WTC11 (cell line): ENCODE results near the gene KANK4. TPM values are rescaled to one million over a fixed set of nuclear protein-coding genes. Genes with fewer than 3 reads are reported as not detected.

ENCODE experiments used
- ATAC-seq: fragments of 200-7000 bp; cut with Tn5 transposase; 2 replicates; pipeline ENCODE4 v1.10.0; 2021; ENCODE audit warnings: mild to moderate bottlenecking, moderate library complexity
- CTCF ChIA-PET: fragments of 300-600 bp; sonication (Branson Sonifier 250); formaldehyde crosslinking; loops from one replicate; lab custom pipeline; 2021; ENCODE audit warnings: antibody characterized with exemption; lab: Charles Lee
- POLR2A ChIA-PET: fragments of 350-600 bp; sonication (Branson Sonifier 250); formaldehyde crosslinking; loops from one replicate; lab custom pipeline; 2021; ENCODE audit warnings: antibody characterized with exemption; lab: Charles Lee
- DNase-seq: peaks from one replicate; pipeline ENCODE4 v3.0.0; 2021; ENCODE audit warnings: low spot score
- H3K27ac Mint-ChIP-seq: 2 replicates; pipeline ENCODE4 v1.8.0; 2021; ENCODE audit warnings: mixed read lengths
- H3K27me3 Mint-ChIP-seq: 2 replicates; pipeline ENCODE4 v1.8.0; 2021; ENCODE audit warnings: low read depth, mild to moderate bottlenecking, moderate library complexity, mixed read lengths
- H3K36me3 Mint-ChIP-seq: 2 replicates; pipeline ENCODE4 v1.8.0; 2021; ENCODE audit warnings: mixed read lengths
- H3K4me1 Mint-ChIP-seq: 2 replicates; pipeline ENCODE4 v1.8.0; 2022; ENCODE audit warnings: mixed read lengths
- H3K4me3 Mint-ChIP-seq: 2 replicates; pipeline ENCODE4 v1.8.0; 2021; ENCODE audit warnings: mild to moderate bottlenecking, moderate library complexity, mixed read lengths
- H3K9me3 Mint-ChIP-seq: 2 replicates; pipeline ENCODE4 v1.8.0; 2021; ENCODE audit warnings: mixed read lengths
- CBFB ChIP-seq: sonication (generic); formaldehyde crosslinking; IDR thresholded peaks from 2 replicates; pipeline ENCODE4 v1.8.1; 2022; ENCODE audit warnings: mild to moderate bottlenecking, low read depth, missing genetic modification reagents
- ELF4 ChIP-seq: sonication (generic); formaldehyde crosslinking; IDR thresholded peaks from 2 replicates; pipeline ENCODE4 v1.8.1; 2022; ENCODE audit warnings: low read depth, mild to moderate bottlenecking, moderate library complexity, missing genetic modification reagents
- FOXK1 ChIP-seq: sonication (generic); formaldehyde crosslinking; IDR thresholded peaks from 2 replicates; pipeline ENCODE4 v1.8.0; 2022; ENCODE audit warnings: mild to moderate bottlenecking, moderate library complexity, missing genetic modification reagents
- GABPB1 ChIP-seq: sonication (generic); formaldehyde crosslinking; IDR thresholded peaks from 2 replicates; pipeline ENCODE4 v1.8.1; 2023; ENCODE audit warnings: mild to moderate bottlenecking, missing genetic modification reagents
- JAZF1 ChIP-seq: fragments of 250-450 bp; sonication (Bioruptor Pico); IDR thresholded peaks from 2 replicates; pipeline ENCODE4 v1.9.0; 2021; ENCODE audit warnings: moderate library complexity, mild to moderate bottlenecking, inconsistent platforms
- OVOL2 ChIP-seq: fragments of 250-450 bp; sonication (Bioruptor Pico); IDR thresholded peaks from 2 replicates; pipeline ENCODE4 v1.9.0; 2021; ENCODE audit warnings: mild to moderate bottlenecking, borderline replicate concordance
- RELA ChIP-seq: sonication (generic); formaldehyde crosslinking; IDR thresholded peaks from 2 replicates; pipeline ENCODE4 v1.8.1; 2022; ENCODE audit warnings: missing genetic modification reagents, mild to moderate bottlenecking, borderline replicate concordance
- ZBTB21 ChIP-seq: sonication (generic); formaldehyde crosslinking; IDR thresholded peaks from 2 replicates; pipeline ENCODE4 v1.8.1; 2023; ENCODE audit warnings: mild to moderate bottlenecking, missing genetic modification reagents, borderline replicate concordance
- ZNF138 ChIP-seq: sonication (generic); formaldehyde crosslinking; conservative IDR thresholded peaks from 2 replicates; pipeline ENCODE4 v1.8.1; 2022; ENCODE audit warnings: mild to moderate bottlenecking, moderate library complexity, missing genetic modification reagents
- ZNF317 ChIP-seq: sonication (generic); formaldehyde crosslinking; IDR thresholded peaks from 2 replicates; pipeline ENCODE4 v1.8.1; 2023; ENCODE audit warnings: low read depth, mild to moderate bottlenecking, moderate library complexity, missing genetic modification reagents, borderline replicate concordance
- ZNF416 ChIP-seq: fragments of 250-450 bp; sonication (Bioruptor Pico); IDR thresholded peaks from 2 replicates; pipeline ENCODE4 v1.9.0; 2021; ENCODE audit warnings: mild to moderate bottlenecking, inconsistent platforms
- ZNF423 ChIP-seq: fragments of 250-450 bp; sonication (Bioruptor Pico); IDR thresholded peaks from 2 replicates; pipeline ENCODE4 v2.1.2; 2022; ENCODE audit warnings: mild to moderate bottlenecking, moderate library complexity
- total RNA-seq: library from RNA; stranded (reverse); gene quantifications from 3 replicates; pipeline ENCODE4 v1.2.3, GENCODE V29; 2021
- TF ChIP-seq, protein P1 (sequence below): sonication (generic); formaldehyde crosslinking; IDR thresholded peaks from 2 replicates; pipeline ENCODE4 v1.8.1; 2022; ENCODE audit warnings: mild to moderate bottlenecking, moderate library complexity, missing genetic modification reagents
- TF ChIP-seq, protein P2 (sequence below): fragments of 250-450 bp; sonication (Bioruptor Pico); IDR thresholded peaks from 2 replicates; pipeline ENCODE4 v1.9.0; 2021; ENCODE audit warnings: mild to moderate bottlenecking
- TF ChIP-seq, protein P3 (sequence below): sonication (generic); formaldehyde crosslinking; IDR thresholded peaks from 2 replicates; pipeline ENCODE4 v1.8.0; 2022; ENCODE audit warnings: mild to moderate bottlenecking, missing genetic modification reagents
- TF ChIP-seq, protein P4 (sequence below): sonication (generic); formaldehyde crosslinking; IDR thresholded peaks from 2 replicates; pipeline ENCODE4 v1.8.0; 2023; ENCODE audit warnings: missing genetic modification reagents, mild to moderate bottlenecking, borderline replicate concordance
- TF ChIP-seq, protein P5 (sequence below): sonication (generic); formaldehyde crosslinking; IDR thresholded peaks from 2 replicates; pipeline ENCODE4 v1.8.0; 2022; ENCODE audit warnings: mild to moderate bottlenecking, missing genetic modification reagents
- TF ChIP-seq, protein P6 (sequence below): sonication (generic); formaldehyde crosslinking; IDR thresholded peaks from 2 replicates; pipeline ENCODE4 v1.8.0; 2022; ENCODE audit warnings: mild to moderate bottlenecking, missing genetic modification reagents

The KANK4 gene
- total RNA-seq, 1 experiment from 2014 or later: 0.35 TPM

DNA sequence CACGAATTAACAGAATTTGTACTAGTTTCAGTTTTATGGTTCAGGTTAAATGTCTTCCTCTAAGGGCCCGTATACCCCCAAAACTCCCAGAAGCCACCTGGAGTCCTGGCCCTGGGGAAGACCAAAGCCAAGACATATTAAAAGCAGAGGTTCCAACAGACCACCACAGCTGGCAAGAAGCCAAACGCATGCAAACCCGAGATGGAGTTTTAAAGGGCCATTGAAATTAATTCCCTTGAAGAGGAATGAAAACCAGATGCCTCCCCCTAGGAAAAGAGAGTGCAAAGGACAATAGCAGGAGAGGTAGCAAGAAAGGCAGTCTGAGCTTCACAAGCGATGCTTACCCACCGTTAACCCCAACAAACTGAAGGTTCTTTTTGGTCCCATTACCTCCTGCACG lies 48.1 kb downstream of the KANK4 start (continued):
- TF ChIP-seq RELA (CRISPR knock-in tag) (no peak), ELF4 (CRISPR knock-in tag) (no peak), GABPB1 (CRISPR knock-in tag) (no peak), ZNF317 (CRISPR knock-in tag) (no peak)
- TF ChIP-seq, protein P1, sequence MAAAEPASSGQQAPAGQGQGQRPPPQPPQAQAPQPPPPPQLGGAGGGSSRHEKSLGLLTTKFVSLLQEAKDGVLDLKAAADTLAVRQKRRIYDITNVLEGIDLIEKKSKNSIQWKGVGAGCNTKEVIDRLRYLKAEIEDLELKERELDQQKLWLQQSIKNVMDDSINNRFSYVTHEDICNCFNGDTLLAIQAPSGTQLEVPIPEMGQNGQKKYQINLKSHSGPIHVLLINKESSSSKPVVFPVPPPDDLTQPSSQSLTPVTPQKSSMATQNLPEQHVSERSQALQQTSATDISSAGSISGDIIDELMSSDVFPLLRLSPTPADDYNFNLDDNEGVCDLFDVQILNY (CRISPR knock-in tag): no peak

DNA sequence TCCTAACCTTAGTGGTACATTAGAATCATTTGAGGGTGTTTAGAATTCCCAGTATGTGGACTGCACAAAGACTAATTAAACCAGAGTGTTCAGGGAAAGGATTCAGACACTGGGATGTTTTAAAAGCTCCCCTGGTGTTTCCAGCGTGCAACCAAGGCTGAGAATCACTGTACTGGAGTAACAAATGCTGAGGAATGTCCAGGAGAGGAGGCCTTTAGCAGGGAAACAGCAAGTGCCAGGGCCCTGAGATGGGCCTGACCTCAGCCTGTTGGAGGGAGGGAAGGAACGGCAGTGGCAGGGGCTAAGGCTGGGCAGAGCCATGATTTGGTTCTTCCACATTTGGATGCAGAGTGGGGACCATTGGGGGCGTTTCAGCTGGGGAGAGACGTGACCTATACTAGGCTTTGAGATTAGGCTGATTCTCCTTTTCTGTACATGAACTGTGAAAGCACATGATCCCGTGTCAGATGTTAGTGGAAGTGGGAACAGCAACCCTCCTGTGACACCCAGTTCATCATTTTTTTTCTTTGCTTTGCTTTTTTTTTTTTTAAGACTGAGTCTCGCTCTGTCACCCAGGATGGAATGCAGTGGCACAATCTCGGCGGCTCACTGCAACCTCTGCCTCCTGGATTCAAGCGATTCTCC lies 49.3 kb downstream of the KANK4 start:
- CTCF ChIA-PET: no interaction called here
- H3K4me1 Mint-ChIP-seq: peaks cover 29% of the 10 kb centered on the region
- TF ChIP-seq, protein P2, sequence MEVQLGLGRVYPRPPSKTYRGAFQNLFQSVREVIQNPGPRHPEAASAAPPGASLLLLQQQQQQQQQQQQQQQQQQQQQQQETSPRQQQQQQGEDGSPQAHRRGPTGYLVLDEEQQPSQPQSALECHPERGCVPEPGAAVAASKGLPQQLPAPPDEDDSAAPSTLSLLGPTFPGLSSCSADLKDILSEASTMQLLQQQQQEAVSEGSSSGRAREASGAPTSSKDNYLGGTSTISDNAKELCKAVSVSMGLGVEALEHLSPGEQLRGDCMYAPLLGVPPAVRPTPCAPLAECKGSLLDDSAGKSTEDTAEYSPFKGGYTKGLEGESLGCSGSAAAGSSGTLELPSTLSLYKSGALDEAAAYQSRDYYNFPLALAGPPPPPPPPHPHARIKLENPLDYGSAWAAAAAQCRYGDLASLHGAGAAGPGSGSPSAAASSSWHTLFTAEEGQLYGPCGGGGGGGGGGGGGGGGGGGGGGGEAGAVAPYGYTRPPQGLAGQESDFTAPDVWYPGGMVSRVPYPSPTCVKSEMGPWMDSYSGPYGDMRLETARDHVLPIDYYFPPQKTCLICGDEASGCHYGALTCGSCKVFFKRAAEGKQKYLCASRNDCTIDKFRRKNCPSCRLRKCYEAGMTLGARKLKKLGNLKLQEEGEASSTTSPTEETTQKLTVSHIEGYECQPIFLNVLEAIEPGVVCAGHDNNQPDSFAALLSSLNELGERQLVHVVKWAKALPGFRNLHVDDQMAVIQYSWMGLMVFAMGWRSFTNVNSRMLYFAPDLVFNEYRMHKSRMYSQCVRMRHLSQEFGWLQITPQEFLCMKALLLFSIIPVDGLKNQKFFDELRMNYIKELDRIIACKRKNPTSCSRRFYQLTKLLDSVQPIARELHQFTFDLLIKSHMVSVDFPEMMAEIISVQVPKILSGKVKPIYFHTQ (CRISPR knock-in tag): no peak

DNA sequence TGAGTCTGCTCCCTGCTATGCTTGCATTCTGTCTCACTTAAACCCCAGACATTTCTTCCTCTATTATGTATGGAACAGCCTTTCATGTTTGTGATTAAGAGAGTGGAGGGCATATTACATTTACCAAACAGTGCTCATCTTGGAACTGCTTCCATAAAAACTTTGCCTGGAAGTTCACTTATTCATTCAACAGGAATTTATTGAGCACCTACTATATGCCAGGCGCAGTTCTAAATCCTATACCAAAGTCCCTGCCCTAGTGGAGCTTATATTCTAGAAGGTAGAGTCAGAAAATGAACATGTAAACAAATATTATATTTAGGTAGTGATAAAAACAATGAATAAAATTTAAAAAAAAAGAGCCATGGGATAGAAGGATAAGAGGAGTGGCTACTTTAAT lies 49.8 kb downstream of the KANK4 start:
- ChIA-PET CTCF (no interaction called here), POLR2A (no interaction called here)
- TF ChIP-seq, protein P3, sequence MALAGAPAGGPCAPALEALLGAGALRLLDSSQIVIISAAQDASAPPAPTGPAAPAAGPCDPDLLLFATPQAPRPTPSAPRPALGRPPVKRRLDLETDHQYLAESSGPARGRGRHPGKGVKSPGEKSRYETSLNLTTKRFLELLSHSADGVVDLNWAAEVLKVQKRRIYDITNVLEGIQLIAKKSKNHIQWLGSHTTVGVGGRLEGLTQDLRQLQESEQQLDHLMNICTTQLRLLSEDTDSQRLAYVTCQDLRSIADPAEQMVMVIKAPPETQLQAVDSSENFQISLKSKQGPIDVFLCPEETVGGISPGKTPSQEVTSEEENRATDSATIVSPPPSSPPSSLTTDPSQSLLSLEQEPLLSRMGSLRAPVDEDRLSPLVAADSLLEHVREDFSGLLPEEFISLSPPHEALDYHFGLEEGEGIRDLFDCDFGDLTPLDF (CRISPR knock-in tag): no peak
- TF ChIP-seq, protein P4, sequence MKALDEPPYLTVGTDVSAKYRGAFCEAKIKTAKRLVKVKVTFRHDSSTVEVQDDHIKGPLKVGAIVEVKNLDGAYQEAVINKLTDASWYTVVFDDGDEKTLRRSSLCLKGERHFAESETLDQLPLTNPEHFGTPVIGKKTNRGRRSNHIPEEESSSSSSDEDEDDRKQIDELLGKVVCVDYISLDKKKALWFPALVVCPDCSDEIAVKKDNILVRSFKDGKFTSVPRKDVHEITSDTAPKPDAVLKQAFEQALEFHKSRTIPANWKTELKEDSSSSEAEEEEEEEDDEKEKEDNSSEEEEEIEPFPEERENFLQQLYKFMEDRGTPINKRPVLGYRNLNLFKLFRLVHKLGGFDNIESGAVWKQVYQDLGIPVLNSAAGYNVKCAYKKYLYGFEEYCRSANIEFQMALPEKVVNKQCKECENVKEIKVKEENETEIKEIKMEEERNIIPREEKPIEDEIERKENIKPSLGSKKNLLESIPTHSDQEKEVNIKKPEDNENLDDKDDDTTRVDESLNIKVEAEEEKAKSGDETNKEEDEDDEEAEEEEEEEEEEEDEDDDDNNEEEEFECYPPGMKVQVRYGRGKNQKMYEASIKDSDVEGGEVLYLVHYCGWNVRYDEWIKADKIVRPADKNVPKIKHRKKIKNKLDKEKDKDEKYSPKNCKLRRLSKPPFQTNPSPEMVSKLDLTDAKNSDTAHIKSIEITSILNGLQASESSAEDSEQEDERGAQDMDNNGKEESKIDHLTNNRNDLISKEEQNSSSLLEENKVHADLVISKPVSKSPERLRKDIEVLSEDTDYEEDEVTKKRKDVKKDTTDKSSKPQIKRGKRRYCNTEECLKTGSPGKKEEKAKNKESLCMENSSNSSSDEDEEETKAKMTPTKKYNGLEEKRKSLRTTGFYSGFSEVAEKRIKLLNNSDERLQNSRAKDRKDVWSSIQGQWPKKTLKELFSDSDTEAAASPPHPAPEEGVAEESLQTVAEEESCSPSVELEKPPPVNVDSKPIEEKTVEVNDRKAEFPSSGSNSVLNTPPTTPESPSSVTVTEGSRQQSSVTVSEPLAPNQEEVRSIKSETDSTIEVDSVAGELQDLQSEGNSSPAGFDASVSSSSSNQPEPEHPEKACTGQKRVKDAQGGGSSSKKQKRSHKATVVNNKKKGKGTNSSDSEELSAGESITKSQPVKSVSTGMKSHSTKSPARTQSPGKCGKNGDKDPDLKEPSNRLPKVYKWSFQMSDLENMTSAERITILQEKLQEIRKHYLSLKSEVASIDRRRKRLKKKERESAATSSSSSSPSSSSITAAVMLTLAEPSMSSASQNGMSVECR (CRISPR knock-in tag): no peak
- TF ChIP-seq ZBTB21: no peak
- TF ChIP-seq, protein P5, sequence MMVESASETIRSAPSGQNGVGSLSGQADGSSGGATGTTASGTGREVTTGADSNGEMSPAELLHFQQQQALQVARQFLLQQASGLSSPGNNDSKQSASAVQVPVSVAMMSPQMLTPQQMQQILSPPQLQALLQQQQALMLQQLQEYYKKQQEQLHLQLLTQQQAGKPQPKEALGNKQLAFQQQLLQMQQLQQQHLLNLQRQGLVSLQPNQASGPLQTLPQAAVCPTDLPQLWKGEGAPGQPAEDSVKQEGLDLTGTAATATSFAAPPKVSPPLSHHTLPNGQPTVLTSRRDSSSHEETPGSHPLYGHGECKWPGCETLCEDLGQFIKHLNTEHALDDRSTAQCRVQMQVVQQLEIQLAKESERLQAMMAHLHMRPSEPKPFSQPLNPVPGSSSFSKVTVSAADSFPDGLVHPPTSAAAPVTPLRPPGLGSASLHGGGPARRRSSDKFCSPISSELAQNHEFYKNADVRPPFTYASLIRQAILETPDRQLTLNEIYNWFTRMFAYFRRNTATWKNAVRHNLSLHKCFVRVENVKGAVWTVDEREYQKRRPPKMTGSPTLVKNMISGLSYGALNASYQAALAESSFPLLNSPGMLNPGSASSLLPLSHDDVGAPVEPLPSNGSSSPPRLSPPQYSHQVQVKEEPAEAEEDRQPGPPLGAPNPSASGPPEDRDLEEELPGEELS: no peak
- no peak for TF ChIP-seq ZNF416 (CRISPR knock-in tag)
- TF ChIP-seq ZNF138: no peak
- TF ChIP-seq, protein P6, sequence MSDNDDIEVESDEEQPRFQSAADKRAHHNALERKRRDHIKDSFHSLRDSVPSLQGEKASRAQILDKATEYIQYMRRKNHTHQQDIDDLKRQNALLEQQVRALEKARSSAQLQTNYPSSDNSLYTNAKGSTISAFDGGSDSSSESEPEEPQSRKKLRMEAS (CRISPR knock-in tag): no peak
- TF ChIP-seq CBFB (CRISPR knock-in tag): no peak
- TF ChIP-seq FOXK1: no peak
- TF ChIP-seq JAZF1 (CRISPR knock-in tag): no peak
- TF ChIP-seq OVOL2 (CRISPR knock-in tag): no peak
- TF ChIP-seq ZNF423 (CRISPR knock-in tag): no peak

More for the DNA sequence above, 49.3 kb downstream of the KANK4 start:
- Mint-ChIP-seq H3K4me3 (no peak overlapping the region), H3K9me3 (peaks cover 6% of the 10 kb centered on the region), H3K36me3 (no peaks in the 10 kb centered on the region), H3K27me3 (peaks cover 7% of the 10 kb centered on the region; the same call in 1 of the 2 replicates), H3K27ac (no peak overlapping the region)
- POLR2A ChIA-PET: no interaction called here
- ATAC-seq: no peak
- no peak for DNase-seq

More for the DNA sequence above, 49.8 kb downstream of the KANK4 start:
- Mint-ChIP-seq H3K4me3 (no peak overlapping the region), H3K27ac (no peak overlapping the region), H3K36me3 (no peaks in the 10 kb centered on the region), H3K4me1 (peaks cover 29% of the 10 kb centered on the region), H3K27me3 (peaks cover 6% of the 10 kb centered on the region; the same call in 1 of the 2 replicates), H3K9me3 (peaks cover 6% of the 10 kb centered on the region)
- DNase-seq (no peak), ATAC-seq (no peak)
